Activated CD4-positive, alpha-beta memory T cell treated with anti-CD3 and anti-CD28 coated beads, Interleukin-2, amount 10 ng/mL, durations not matched to agents 7 days and 5 days (primary cell): ENCODE measurements around the gene ADAM30. TPM values are rescaled to one million over a fixed set of nuclear protein-coding genes. Genes with fewer than 3 reads are reported as not detected.

Source experiments
- CTCF ChIA-PET: fragments of 350-600 bp; sonication (Branson Sonifier 250); formaldehyde crosslinking; loops from one replicate; lab custom pipeline; 2021; ENCODE audit warnings: antibody characterized with exemption, inconsistent platforms; lab: Charles Lee
- POLR2A ChIA-PET: fragments of 350-600 bp; sonication (Branson Sonifier 250); formaldehyde crosslinking; loops from one replicate; lab custom pipeline; 2021; ENCODE audit warnings: antibody characterized with exemption; lab: Charles Lee
- DNase-seq: peaks from one replicate; pipeline ENCODE4 v3.0.0-alpha.2; 2020
- H3K27ac Mint-ChIP-seq: one replicate; pipeline ENCODE4 v1.8.0; 2021; ENCODE audit warnings: mild to moderate bottlenecking, mixed read lengths
- H3K27me3 Mint-ChIP-seq: one replicate; pipeline ENCODE4 v1.8.0; 2021; ENCODE audit warnings: mixed read lengths
- H3K36me3 Mint-ChIP-seq: one replicate; pipeline ENCODE4 v1.8.0; 2021; ENCODE audit warnings: low read depth, mixed read lengths
- H3K4me1 Mint-ChIP-seq: one replicate; pipeline ENCODE4 v1.8.0; 2021; ENCODE audit warnings: mixed read lengths
- H3K4me3 Mint-ChIP-seq: one replicate; pipeline ENCODE4 v1.8.0; 2021; ENCODE audit warnings: mild to moderate bottlenecking, mixed read lengths
- H3K9me3 Mint-ChIP-seq: one replicate; pipeline ENCODE4 v1.8.0; 2021; ENCODE audit warnings: mixed read lengths
- total RNA-seq, 2 experiments: library from RNA; stranded (reverse); gene quantifications; one replicate each; pipeline ENCODE4 v1.2.3, GENCODE V29; 2021

Gene ADAM30
- total RNA-seq, 2 experiments from 2014 or later: not detected

DNA sequence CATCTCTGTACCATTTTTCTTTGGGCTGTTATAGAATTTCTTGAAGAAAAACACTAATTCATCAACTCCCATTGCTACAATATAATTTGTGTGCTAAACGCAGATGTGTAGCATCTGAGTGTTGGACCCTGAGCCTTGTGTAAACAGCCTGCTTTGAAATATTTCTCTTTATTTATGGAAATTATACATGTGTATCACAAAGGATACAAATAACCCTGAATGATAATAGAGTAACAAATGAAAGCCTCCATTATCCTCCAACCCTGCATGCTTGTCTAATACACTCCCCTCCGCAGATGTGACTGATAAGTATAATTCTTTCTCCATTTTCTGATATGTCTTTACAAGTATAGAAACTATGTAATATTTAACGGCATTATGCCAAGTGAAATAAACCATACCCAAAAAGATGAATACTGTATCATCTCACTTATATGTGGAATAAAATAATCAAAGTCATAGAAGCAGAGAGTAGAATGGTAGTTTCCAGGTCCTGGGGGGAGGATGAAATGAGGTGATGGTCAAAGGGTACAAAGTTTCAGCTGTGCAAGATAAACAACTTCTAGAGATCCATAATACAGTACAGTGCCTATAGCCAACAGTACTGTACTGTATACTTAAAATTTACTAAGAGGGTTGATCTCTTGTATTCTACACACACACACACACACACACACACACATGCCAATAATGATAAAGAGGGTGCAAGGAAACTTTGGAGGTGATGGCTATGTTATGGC, 2.8 kb upstream of the ADAM30 start:
- CTCF ChIA-PET: no interaction called here
- no peaks in the 10 kb centered on the region for H3K36me3 Mint-ChIP-seq
- POLR2A ChIA-PET: no interaction called here
- peaks cover 11% of the 10 kb centered on the region for H3K4me1 Mint-ChIP-seq
- no peak for DNase-seq
- peaks cover 45% of the 10 kb centered on the region for H3K27me3 Mint-ChIP-seq
- H3K4me3 Mint-ChIP-seq: no peak overlapping the region
- H3K9me3 Mint-ChIP-seq: no peaks in the 10 kb centered on the region
- H3K27ac Mint-ChIP-seq: no peak overlapping the region

DNA sequence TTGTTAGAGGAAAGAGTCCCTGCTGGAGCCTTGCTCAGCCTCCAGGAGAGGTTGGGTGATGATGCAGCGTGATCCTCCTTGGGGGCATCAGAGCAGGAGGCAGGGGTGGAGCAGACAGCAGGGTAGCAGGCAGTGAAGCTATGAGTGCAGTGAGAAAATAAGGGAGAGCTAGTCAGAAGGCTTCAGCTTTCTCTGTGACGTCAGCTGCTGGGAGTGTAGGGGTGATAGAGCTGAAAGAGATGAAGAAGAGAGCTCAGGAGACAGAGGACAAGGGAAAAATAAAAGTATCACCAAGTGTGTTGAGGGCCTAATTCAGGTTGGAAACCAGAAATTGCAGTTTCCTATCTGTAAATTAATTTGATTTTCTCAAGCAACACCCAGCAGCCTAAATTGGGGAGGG, 2.2 kb upstream of the ADAM30 start:
- Mint-ChIP-seq H3K4me3 (no peak overlapping the region), H3K9me3 (no peaks in the 10 kb centered on the region), H3K27ac (no peak overlapping the region), H3K4me1 (peaks cover 17% of the 10 kb centered on the region), H3K27me3 (peaks cover 40% of the 10 kb centered on the region), H3K36me3 (no peaks in the 10 kb centered on the region)
- ChIA-PET CTCF (interaction anchor here (1.2 to 1.4 kb wide), 2 partner anchors 13 to 30 kb away, joined by 3 read pairs; no protein-coding TSS in a partner anchor), POLR2A (no interaction called here)
- no peak for DNase-seq

DNA sequence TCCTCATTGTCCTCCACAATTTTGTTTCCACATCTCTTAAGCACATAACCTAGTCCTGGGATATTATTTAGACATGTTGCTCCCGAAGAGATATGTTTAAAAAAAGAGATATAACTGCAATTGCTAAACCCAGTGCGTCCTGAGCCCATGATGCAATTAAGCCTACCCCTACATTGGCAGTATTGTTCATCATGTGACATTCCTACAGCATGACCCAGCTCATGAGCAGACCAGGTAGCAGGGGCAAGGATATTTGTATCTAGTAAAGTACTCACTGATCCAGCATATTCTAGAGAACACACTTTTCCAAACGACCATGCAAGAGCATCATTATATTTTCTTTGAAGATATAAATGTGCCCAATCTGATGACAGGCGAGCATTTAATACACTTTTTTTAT, 1.2 kb downstream of the ADAM30 start:
- no peak overlapping the region for H3K27ac Mint-ChIP-seq
- H3K4me1 Mint-ChIP-seq: peaks cover 42% of the 10 kb centered on the region
- POLR2A ChIA-PET: no interaction called here
- no peaks in the 10 kb centered on the region for H3K9me3 Mint-ChIP-seq
- no peaks in the 10 kb centered on the region for H3K36me3 Mint-ChIP-seq
- CTCF ChIA-PET: no interaction called here
- peaks cover 26% of the 10 kb centered on the region for H3K27me3 Mint-ChIP-seq
- no peak overlapping the region for H3K4me3 Mint-ChIP-seq
- no peak for DNase-seq

DNA sequence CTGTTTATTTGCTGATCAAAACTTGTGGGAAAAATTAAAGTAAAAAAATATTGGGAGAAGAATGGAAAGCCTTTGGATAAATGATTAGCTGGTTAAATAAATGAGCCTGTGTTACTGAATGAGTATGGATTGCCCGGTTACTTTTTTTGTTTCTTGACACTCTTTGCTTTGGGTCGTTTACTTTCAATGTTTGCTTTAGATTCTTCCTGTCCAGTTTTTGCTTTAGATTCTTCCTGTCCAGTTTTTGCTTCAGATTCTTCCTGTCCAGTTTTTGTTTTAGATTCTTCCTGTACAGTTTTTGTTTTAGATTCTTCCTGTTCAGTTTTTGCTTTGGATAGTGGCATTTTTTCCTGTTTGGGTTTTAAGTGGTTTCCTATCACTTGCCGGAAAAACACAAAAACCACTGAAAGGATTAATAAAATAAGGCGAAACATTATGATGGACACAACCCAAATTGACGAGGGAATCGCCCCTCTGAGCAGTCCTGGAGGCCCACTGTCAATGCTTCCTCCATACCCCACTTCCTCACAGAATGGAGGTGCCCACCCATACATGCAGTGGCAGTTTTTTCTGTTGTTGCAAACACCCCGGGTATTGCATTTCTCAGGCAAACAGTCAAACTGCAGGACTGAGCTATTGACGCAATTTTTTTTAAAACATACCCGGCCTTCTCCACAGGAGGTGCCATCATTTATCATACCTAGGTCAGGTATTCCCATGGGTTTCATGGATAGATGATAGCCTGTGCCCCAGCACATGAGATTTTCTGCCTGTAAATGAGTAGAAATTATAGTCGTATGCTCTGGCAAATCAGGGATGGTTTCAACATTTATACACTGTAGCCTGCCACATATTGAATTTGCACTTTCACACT, 2.3 kb downstream of the ADAM30 start:
- H3K27ac Mint-ChIP-seq: peak overlapping the region; percentile 50
- peaks cover 1% of the 10 kb centered on the region for H3K36me3 Mint-ChIP-seq
- peaks cover 42% of the 10 kb centered on the region for H3K4me1 Mint-ChIP-seq
- ChIA-PET CTCF (no interaction called here), POLR2A (interaction anchor here (1.4 to 1.5 kb wide), 2 partner anchors 87 to 94 kb away, joined by 3 read pairs; no protein-coding TSS in a partner anchor)
- peak overlapping the region; percentile 14 for H3K4me3 Mint-ChIP-seq
- no peaks in the 10 kb centered on the region for H3K9me3 Mint-ChIP-seq
- peaks cover 28% of the 10 kb centered on the region for H3K27me3 Mint-ChIP-seq
- no peak for DNase-seq

DNA sequence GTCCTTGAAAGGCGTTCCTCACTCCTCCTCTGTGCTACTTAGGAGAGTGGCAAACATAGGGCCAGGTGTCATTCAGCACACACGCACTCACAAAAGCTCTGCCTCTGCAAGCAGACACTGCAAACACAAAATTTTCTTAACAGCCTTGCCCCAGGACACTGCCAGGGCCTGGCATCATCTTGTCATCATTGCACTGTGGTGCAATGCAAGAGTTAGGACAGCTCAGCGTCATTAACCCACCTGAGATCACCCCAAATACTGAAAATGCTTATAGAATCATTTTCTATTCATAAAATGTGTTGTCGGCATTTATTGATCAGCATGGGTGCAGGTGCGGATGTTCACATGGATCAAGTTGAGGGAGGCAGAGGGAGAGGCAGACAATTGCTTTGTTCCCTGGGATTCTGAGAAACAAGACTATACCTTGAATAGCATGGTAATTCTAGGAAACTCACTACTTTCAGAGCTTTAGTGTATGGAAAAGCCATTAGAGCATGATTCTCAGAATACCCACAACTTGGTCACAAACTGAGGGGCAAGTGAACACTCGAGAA, 3.0 kb downstream of the ADAM30 start:
- Mint-ChIP-seq H3K27me3 (peaks cover 35% of the 10 kb centered on the region), H3K27ac (peak overlapping the region; percentile 50), H3K36me3 (peaks cover 9% of the 10 kb centered on the region), H3K9me3 (peaks cover 4% of the 10 kb centered on the region), H3K4me3 (peak overlapping the region; percentile 14), H3K4me1 (peaks cover 42% of the 10 kb centered on the region)
- peak; percentile 33 for DNase-seq
- POLR2A ChIA-PET: interaction anchor here (0.9 to 1.5 kb wide), 3 partner anchors 86 to 105 kb away, joined by 3 read pairs; no protein-coding TSS in a partner anchor
- CTCF ChIA-PET: interaction anchor here (1.3 kb wide), 1 partner anchor 10 kb away, joined by 5 read pairs; no protein-coding TSS in a partner anchor

DNA sequence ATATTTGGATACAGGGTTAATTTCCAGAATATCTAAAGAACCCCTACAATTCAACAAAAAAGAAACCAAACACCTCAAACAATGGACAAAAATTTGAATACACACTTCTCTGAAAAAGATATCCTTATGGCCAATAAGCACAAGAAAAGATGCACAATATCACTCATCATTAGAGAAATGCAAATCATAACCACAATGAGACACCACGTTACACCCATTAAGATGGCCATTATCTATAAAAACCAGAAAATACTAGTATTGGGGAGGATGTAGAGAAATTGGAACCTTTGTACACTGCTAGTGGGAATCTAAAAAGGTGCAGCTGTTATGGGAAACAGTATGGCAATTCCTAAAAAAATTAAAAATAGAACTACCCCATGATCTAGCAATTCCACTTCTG, 4.9 kb downstream of the ADAM30 start:
- H3K4me3 Mint-ChIP-seq: no peak overlapping the region
- no peak for DNase-seq
- peaks cover 5% of the 10 kb centered on the region for H3K9me3 Mint-ChIP-seq
- CTCF ChIA-PET: interaction anchor here (1.5 kb wide), 1 partner anchor 57 kb away, joined by 4 read pairs; no protein-coding TSS in a partner anchor
- H3K36me3 Mint-ChIP-seq: peaks cover 9% of the 10 kb centered on the region
- no peak overlapping the region for H3K27ac Mint-ChIP-seq
- peaks cover 42% of the 10 kb centered on the region for H3K4me1 Mint-ChIP-seq
- POLR2A ChIA-PET: interaction anchor here (1.0 kb wide), 1 partner anchor 18 kb away, joined by 3 read pairs; no protein-coding TSS in a partner anchor
- H3K27me3 Mint-ChIP-seq: peaks cover 43% of the 10 kb centered on the region

DNA sequence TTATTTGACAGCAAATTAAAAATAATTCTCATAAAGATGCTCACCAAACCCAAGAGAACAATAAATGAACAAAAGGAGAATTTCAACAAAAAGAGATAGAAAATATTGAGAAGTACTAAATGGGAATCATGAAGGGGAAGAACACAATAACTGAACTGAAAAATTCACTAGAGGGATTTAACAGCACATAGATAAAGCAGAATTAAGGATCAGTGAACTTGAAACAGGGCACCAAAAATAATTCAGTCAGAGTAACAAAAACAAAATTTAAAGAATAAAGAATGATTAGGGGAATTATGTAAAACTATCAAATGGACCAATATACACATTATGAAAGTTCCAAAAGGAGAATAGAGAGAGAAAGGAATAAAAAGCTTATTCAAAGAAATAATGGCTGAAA, 7.8 kb downstream of the ADAM30 start:
- Mint-ChIP-seq H3K4me3 (no peak overlapping the region), H3K27ac (no peak overlapping the region), H3K9me3 (peaks cover 5% of the 10 kb centered on the region), H3K27me3 (peaks cover 24% of the 10 kb centered on the region), H3K4me1 (peaks cover 25% of the 10 kb centered on the region), H3K36me3 (peaks cover 9% of the 10 kb centered on the region)
- CTCF ChIA-PET: no interaction called here
- no peak for DNase-seq
- POLR2A ChIA-PET: no interaction called here

DNA sequence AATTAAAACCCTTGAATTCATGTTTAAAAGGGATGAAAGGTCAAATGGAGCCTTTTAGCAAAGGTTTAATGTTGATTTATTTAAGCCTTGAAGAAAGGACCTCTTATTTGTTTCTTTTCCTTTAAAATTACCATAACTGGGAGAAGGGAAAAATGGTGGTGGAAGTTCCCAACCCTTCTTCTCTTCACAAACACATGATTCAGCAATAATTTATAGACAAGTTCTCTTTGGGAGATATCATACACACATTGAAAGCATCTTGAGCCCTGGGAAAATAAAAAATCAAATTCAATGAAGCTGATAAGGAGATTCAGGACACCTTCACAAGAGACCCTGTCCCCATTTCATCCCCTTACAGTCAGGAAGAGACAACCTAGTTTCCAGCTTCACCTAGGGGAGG, 8.9 kb downstream of the ADAM30 start:
- H3K36me3 Mint-ChIP-seq: peaks cover 9% of the 10 kb centered on the region
- H3K27me3 Mint-ChIP-seq: peaks cover 24% of the 10 kb centered on the region
- no peak for DNase-seq
- peaks cover 5% of the 10 kb centered on the region for H3K9me3 Mint-ChIP-seq
- CTCF ChIA-PET: interaction anchor here (1.4 kb wide), 1 partner anchor 17 kb away, joined by 3 read pairs; no protein-coding TSS in a partner anchor
- peaks cover 15% of the 10 kb centered on the region for H3K4me1 Mint-ChIP-seq
- POLR2A ChIA-PET: no interaction called here
- H3K4me3 Mint-ChIP-seq: no peak overlapping the region
- H3K27ac Mint-ChIP-seq: no peak overlapping the region

DNA sequence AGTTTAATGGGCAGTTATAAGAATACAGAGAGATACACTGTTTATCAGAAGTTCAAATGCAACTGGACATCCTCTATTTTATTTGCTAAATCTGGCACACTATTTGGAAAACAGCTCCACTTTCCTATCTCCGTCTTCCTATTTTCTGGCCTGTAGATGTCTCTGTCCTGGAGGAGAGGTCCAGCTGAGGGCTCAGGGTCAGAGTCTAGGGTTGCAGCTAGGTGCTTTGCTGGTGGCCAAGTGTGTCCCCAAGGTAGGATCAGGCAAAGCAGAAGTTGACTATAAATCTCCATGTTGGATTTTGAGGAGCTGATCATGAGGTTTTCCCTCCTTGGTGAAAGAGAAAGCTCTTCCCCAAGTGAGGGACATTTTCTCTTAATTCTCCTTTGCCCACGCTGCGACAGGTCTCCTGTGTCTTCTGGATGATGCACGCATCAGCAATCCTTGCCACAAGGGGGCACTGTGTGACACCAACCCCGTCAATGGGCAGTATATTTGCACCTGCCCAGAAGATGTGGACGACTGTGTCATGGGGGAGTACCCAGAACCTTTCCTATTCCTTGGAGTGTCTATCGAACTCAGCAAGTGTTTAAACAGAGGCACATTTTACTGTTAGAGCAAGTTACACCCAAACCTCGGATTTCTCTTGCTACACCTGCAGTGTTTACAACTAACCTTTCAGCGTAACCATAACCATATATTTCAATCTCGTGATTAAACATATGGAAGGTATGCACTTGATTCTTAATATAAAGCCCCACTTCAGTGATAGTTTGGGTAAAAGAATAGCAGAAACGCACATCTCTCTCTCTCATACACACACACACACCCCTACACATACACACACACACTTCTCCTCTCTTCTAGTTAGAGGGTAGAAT, 10.2 kb downstream of the ADAM30 start:
- CTCF ChIA-PET: interaction anchor here (0.8 to 1.9 kb wide), 8 partner anchors 9 to 142 kb away, joined by 3 to 7 read pairs (median 3); no protein-coding TSS in a partner anchor
- peaks cover 5% of the 10 kb centered on the region for H3K9me3 Mint-ChIP-seq
- peaks cover 23% of the 10 kb centered on the region for H3K27me3 Mint-ChIP-seq
- no peak overlapping the region for H3K27ac Mint-ChIP-seq
- peak; percentile 74 for DNase-seq
- peaks cover 5% of the 10 kb centered on the region for H3K4me1 Mint-ChIP-seq
- POLR2A ChIA-PET: interaction anchor here (1.1 kb wide), 1 partner anchor 26 kb away, joined by 3 read pairs; no protein-coding TSS in a partner anchor
- H3K36me3 Mint-ChIP-seq: peaks cover 9% of the 10 kb centered on the region
- H3K4me3 Mint-ChIP-seq: no peak overlapping the region

DNA sequence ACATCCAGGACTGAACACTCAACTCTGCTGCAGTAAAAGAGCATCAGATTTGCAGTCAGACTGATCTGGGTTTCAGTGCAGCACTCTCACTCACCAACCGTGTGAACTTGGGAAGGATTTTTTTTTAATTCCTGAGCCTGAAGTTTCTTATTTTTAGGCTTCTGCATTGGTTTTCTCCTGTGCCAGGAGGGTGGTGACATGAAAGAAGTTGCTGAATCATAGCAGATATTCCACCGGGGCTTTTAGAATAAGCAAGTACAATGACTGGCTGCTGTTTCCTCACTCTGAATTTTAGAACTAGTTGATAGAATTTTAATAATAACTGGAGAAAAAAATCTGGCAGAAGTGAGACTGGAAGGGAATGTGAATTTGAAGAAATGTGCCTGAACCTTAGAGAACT, 11.6 kb downstream of the ADAM30 start:
- Mint-ChIP-seq H3K36me3 (peaks cover 9% of the 10 kb centered on the region), H3K9me3 (peaks cover 5% of the 10 kb centered on the region), H3K4me3 (no peak overlapping the region), H3K27me3 (peaks cover 32% of the 10 kb centered on the region), H3K27ac (no peak overlapping the region), H3K4me1 (no peaks in the 10 kb centered on the region)
- DNase-seq: no peak
- ChIA-PET CTCF (interaction anchor here (1.4 to 1.6 kb wide), 2 partner anchors 76 to 84 kb away, joined by 4 to 9 read pairs; no protein-coding TSS in a partner anchor), POLR2A (no interaction called here)

DNA sequence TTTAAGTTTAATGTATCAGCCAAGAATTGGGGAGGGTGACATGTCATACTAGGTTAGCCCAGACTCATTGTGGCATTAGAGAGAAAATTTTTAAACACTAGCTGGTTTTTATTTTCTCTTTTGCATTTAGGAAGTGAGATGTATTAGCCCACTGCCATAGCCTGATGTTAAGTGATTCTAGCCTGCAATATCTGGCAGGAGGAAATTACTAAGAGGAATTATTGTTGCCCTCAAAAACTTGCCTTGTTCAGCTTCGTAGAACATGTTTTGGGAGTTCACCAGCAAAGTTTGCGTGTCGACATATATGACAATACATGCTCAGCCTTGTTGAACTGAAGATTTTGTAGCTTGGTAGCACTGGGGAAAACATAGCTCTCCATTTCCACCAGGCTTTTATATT, 12.5 kb downstream of the ADAM30 start:
- ChIA-PET CTCF (interaction anchor here (1.2 to 2.6 kb wide), 5 partner anchors 9 to 85 kb away, joined by 3 to 9 read pairs (median 6); no protein-coding TSS in a partner anchor), POLR2A (no interaction called here)
- peaks cover 5% of the 10 kb centered on the region for H3K9me3 Mint-ChIP-seq
- no peak overlapping the region for H3K4me3 Mint-ChIP-seq
- peaks cover 6% of the 10 kb centered on the region for H3K36me3 Mint-ChIP-seq
- no peak for DNase-seq
- H3K27ac Mint-ChIP-seq: no peak overlapping the region
- H3K4me1 Mint-ChIP-seq: no peaks in the 10 kb centered on the region
- peaks cover 30% of the 10 kb centered on the region for H3K27me3 Mint-ChIP-seq
